GM12873 (cell line): ENCODE data around the gene ADAMTSL1.

ENCODE experiments used
- CTCF ChIP-seq: IDR thresholded peaks from 2 replicates; pipeline ENCODE4 v1.5.1; 2012; ENCODE audit warnings: low read depth, mild to moderate bottlenecking, moderate library complexity, low read length, control low read depth; ENCODE audit not compliant: insufficient read depth; ENCODE audit errors: missing control alignments

The ADAMTSL1 gene

GRCh38 chr9:18688581-18689565 is 214.9 kb downstream of the ADAMTSL1 start:
- TF ChIP-seq CTCF: no peak

- TF ChIP-seq CTCF: no peak
These were observed 216.0 kb downstream of the ADAMTSL1 start for GRCh38 chr9:18689921-18690320.

GRCh38 chr9:18692268-18692667 is 218.3 kb downstream of the ADAMTSL1 start:
- no peak for TF ChIP-seq CTCF

- TF ChIP-seq CTCF: no peak
These were observed 219.0 kb downstream of the ADAMTSL1 start for GRCh38 chr9:18692962-18693361.

- TF ChIP-seq CTCF: no peak
These were observed 221.2 kb downstream of the ADAMTSL1 start for GRCh38 chr9:18694959-18695668.

GRCh38 chr9:18698992-18699391 is 225.0 kb downstream of the ADAMTSL1 start:
- TF ChIP-seq CTCF: no peak

GRCh38 chr9:18699764-18700163 is 225.8 kb downstream of the ADAMTSL1 start:
- TF ChIP-seq CTCF: no peak
